HG02588 (cell line): Measurements from ENCODE around the gene CRYBG1.

Experiments
- ATAC-seq: cut with Tn5 transposase; IDR thresholded peaks from one replicate; pipeline ENCODE4 v1.9.1; 2021; ENCODE audit warnings: mild to moderate bottlenecking, moderate library complexity; ENCODE audit not compliant: unreplicated experiment

Gene CRYBG1

GRCh38 chr6:106360410-106360988 is at the start of gene CRYBG1:
Gene CRYBG1 (plus strand): TSS chr6:106360717. CDS start chr6:106360909, 192 bp downstream.
- ATAC-seq = peak; percentile 80

GRCh38 chr6:106315765-106316374 is 44.6 kb upstream of the CRYBG1 start:
- no peak for ATAC-seq

GRCh38 chr6:106316375-106316766 is 44.1 kb upstream of the CRYBG1 start:
- no peak for ATAC-seq

- ATAC-seq = no peak
Observed at GRCh38 chr6:106318061-106318460, 42.5 kb upstream of the CRYBG1 start.

- ATAC-seq = no peak
Observed at GRCh38 chr6:106318851-106319250, 41.7 kb upstream of the CRYBG1 start.

GRCh38 chr6:106321940-106322339 is 38.6 kb upstream of the CRYBG1 start:
- ATAC-seq = no peak

GRCh38 chr6:106324726-106325335 is 35.7 kb upstream of the CRYBG1 start:
- ATAC-seq = no peak

- ATAC-seq = peak; percentile 96
Observed at GRCh38 chr6:106325336-106326178, 35.0 kb upstream of the CRYBG1 start, which contains the start of gene ATG5. Gene ATG5 (minus strand): TSS chr6:106325760. CDS start chr6:106316208, 9,552 bp downstream.

GRCh38 chr6:106334646-106335448 is 25.7 kb upstream of the CRYBG1 start:
- ATAC-seq = no peak

- ATAC-seq = no peak
Observed at GRCh38 chr6:106339334-106340029, 21.0 kb upstream of the CRYBG1 start.

GRCh38 chr6:106347219-106347618 is 13.3 kb upstream of the CRYBG1 start:
- no peak for ATAC-seq

GRCh38 chr6:106356378-106356777 is 4.1 kb upstream of the CRYBG1 start:
- no peak for ATAC-seq

- no peak for ATAC-seq
Observed at GRCh38 chr6:106359959-106360409, 533 bp upstream of the CRYBG1 start.

GRCh38 chr6:106360989-106361430 is 493 bp downstream of the CRYBG1 start:
- ATAC-seq = peak; percentile 22

- ATAC-seq = no peak
Observed at GRCh38 chr6:106363401-106364138, 3.1 kb downstream of the CRYBG1 start.

- no peak for ATAC-seq
Observed at GRCh38 chr6:106369739-106370138, 9.2 kb downstream of the CRYBG1 start.

GRCh38 chr6:106370639-106371038 is 10.1 kb downstream of the CRYBG1 start:
- no peak for ATAC-seq

- ATAC-seq = no peak
Observed at GRCh38 chr6:106372838-106373501, 12.5 kb downstream of the CRYBG1 start.
